Activated CD4-positive, alpha-beta T cell treated with anti-CD3 and anti-CD28 coated beads for 4 hours (primary cell): ENCODE measurements around the gene SPDYE11.
"Not testable (repeated sequence)": the region's sequence is repeated elsewhere in the genome, so short reads cannot be mapped to it uniquely, and the experiment has no call there.

Experiments
- DNase-seq, 2 donors: peaks; one replicate each; pipeline ENCODE4 v3.0.0-alpha.2; 2020

Gene SPDYE11, protein sequence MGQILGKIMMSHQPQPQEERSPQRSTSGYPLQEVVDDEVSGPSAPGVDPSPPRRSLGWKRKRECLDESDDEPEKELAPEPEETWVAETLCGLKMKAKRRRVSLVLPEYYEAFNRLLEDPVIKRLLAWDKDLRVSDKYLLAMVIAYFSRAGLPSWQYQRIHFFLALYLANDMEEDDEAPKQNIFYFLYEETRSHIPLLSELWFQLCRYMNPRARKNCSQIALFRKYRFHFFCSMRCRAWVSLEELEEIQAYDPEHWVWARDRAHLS

DNA sequence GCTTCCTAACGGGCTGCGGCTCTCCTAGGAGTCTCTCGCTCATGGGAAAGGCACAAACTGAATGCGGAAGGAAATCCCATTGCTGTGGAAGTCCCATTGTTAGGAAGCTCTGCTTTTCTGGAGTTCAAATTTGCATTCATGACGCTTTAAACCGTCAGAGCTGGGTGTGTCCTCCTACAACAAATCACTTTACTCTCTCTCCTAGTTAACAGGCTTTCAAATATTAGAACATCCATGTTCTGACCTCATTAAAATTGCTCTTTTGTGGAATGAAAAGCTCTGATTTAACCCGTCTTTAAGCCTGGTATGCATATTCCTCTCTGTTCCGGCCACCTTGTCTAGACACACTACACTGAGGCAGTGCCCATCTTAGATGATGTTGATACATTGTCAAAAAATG, at the start of gene SPDYE11:
Gene SPDYE11 (minus strand): TSS at position 101 of the 400 bp plus-strand sequence. CDS start 1,800 bp downstream, outside the sequence.
- DNase-seq = not testable (repeated sequence)

DNA sequence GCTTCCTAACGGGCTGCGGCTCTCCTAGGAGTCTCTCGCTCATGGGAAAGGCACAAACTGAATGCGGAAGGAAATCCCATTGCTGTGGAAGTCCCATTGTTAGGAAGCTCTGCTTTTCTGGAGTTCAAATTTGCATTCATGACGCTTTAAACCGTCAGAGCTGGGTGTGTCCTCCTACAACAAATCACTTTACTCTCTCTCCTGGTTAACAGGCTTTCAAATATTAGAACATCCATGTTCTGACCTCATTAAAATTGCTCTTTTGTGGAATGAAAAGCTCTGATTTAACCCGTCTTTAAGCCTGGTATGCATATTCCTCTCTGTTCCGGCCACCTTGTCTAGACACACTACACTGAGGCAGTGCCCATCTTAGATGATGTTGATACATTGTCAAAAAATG, 28.2 kb upstream of the SPDYE11 start, which contains the start of gene SPDYE9:
Gene SPDYE9 (minus strand): TSS at position 101 of the 400 bp plus-strand sequence. CDS start 1,800 bp downstream, outside the sequence.
- not testable (repeated sequence) for DNase-seq

DNA sequence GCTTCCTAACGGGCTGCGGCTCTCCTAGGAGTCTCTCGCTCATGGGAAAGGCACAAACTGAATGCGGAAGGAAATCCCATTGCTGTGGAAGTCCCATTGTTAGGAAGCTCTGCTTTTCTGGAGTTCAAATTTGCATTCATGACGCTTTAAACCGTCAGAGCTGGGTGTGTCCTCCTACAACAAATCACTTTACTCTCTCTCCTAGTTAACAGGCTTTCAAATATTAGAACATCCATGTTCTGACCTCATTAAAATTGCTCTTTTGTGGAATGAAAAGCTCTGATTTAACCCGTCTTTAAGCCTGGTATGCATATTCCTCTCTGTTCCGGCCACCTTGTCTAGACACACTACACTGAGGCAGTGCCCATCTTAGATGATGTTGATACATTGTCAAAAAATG, 28.0 kb downstream of the SPDYE11 start, which contains the start of gene SPDYE8:
Gene SPDYE8 (minus strand): TSS at position 101 of the 400 bp plus-strand sequence. CDS start 1,800 bp downstream, outside the sequence.
- not testable (repeated sequence) for DNase-seq

DNA sequence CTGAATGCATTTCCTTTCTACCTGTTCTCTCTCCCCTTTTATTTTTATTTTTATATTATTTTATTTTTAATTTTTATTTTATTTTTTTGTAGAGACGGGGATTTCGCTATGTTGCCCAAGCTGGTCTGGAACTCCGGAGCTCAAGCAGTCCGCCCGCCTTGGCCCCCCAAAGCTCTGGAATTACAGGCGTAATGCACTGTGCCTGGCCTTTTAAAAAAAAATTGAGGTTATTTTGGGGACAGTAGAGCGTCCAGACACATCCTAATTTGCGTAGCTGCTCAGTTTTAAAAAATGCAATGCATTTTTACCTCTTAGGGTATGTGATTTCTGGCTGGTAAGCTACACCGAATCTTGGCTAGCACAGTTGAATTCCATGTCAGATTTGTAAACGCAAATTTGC, 51.2 kb downstream of the SPDYE11 start:
- not testable (repeated sequence) for DNase-seq

DNA sequence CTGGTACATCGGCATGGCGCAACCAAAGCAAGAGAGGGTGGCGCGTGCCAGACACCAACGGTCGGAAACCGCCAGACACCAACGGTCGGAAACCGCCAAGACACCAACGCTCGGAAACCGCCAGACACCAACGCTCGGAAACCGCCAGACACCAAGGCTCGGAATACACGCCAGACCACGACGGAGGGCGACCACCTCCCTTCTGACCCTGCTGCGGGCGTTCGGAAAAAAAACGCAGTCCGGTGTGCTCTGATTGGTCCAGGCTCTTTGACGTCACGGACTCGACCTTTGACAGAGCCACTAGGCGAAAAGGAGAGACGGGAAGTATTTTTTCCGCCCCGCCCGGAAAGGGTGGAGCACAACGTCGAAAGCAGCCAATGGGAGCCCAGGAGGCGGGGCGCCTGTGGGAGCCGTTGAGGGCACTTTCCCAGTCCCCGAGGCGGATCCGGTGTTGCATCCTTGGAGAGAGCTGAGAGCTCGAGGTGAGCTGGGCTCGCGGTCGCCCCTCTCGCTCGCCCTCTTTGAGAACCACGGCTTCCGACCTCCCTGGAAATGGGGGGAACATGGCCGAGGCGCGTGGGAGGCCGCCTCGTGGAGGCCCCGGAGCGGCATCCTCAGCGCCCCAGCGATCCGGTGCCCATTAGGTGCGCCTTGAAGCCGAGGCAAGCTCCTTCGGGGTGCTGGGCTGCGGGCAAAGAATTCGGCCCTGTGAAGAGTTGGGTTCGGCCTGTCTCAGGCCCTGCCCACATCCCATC, 51.8 kb downstream of the SPDYE11 start:
- DNase-seq = peak; percentile 82 to 89

DNA sequence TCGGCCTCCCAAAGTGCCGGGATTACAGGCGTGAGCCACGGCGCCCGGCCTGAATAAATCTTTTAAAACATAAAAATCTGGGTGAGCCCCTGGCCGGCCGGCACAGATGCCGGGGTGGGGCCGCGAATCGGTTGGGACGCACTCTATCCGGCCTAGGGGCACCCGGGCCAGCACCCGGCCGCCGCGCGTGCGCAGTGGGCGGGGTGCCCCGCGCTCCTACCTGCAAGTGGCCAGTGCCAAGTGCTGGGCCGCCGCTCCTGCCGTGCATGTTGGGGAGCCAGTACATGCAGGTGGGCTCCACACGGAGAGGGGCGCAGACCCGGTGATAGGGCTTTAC, 52.4 kb downstream of the SPDYE11 start:
- peak in 1 of 2 donors; percentile 69 for DNase-seq

DNA sequence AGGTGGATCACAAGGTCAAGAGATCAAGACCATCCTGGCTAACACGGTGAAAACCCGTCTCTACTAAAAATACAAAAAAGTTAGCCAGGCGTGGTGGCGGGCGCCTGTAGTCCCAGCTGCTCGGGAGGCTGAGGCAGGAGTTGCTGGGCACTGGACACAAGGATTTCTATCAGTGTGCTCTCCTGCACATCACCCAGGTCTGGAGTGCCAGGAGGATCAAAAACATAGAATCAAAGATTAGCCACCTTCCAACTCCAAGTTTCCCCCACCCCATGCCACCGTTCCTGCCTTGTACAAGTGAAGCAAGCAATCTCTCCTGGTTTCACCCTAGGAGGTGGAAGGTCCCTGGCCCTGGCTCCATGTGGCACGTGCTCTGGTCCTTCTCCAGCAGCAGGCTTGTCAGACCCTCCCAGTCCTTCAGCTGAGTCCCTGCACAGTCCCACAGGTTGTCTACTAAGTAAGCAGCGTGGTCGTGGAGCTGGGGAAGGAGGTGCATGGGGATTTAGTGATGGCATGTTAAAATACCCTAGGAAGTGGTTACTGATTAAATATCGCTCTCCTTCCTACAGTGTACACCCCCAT, 59.7 kb downstream of the SPDYE11 start:
- not testable (repeated sequence) for DNase-seq
